HG03108 (cell line): ENCODE measurements around the gene SLC45A3.
"Not testable (repeated sequence)": the region's sequence is repeated elsewhere in the genome, so short reads cannot be mapped to it uniquely, and the experiment has no call there.

Experiments used
- ATAC-seq: cut with Tn5 transposase; IDR thresholded peaks from one replicate; pipeline ENCODE4 v1.9.1; 2021; ENCODE audit warnings: moderate library complexity; ENCODE audit not compliant: unreplicated experiment

The SLC45A3 gene

GRCh38 chr1:205680073-205680851 lies at the start of gene SLC45A3:
Gene SLC45A3, minus strand, starts transcription at chr1:205680509. Its CDS starts 15,853 bp downstream, at chr1:205664656.
- ATAC-seq: peak; percentile 26

GRCh38 chr1:205726619-205727125 lies 46.4 kb upstream of the SLC45A3 start:
- no peak for ATAC-seq

- no peak for ATAC-seq
Measured at GRCh38 chr1:205725514-205725913, 45.2 kb upstream of the SLC45A3 start.

- not testable (repeated sequence) for ATAC-seq
Measured at GRCh38 chr1:205720740-205721139, 40.4 kb upstream of the SLC45A3 start.

GRCh38 chr1:205719762-205720161 lies 39.5 kb upstream of the SLC45A3 start:
- ATAC-seq: no peak

- no peak for ATAC-seq
Measured at GRCh38 chr1:205719015-205719414, 38.7 kb upstream of the SLC45A3 start.

- no peak for ATAC-seq
Measured at GRCh38 chr1:205716371-205717132, 36.2 kb upstream of the SLC45A3 start.

GRCh38 chr1:205715628-205716027 lies 35.3 kb upstream of the SLC45A3 start:
- ATAC-seq: no peak

- no peak for ATAC-seq
Measured at GRCh38 chr1:205714906-205715246, 34.6 kb upstream of the SLC45A3 start.

GRCh38 chr1:205714190-205714905 lies 34.0 kb upstream of the SLC45A3 start:
- no peak for ATAC-seq

- no peak for ATAC-seq
Measured at GRCh38 chr1:205711105-205712048, 31.1 kb upstream of the SLC45A3 start.

- ATAC-seq: no peak
Measured at GRCh38 chr1:205710201-205711062, 30.1 kb upstream of the SLC45A3 start.

- no peak for ATAC-seq
Measured at GRCh38 chr1:205709640-205710039, 29.3 kb upstream of the SLC45A3 start.

GRCh38 chr1:205709059-205709398 lies 28.7 kb upstream of the SLC45A3 start:
- ATAC-seq: no peak

- ATAC-seq: no peak
Measured at GRCh38 chr1:205706601-205707502, 26.5 kb upstream of the SLC45A3 start.

- no peak for ATAC-seq
Measured at GRCh38 chr1:205704903-205705302, 24.6 kb upstream of the SLC45A3 start.

- ATAC-seq: no peak
Measured at GRCh38 chr1:205703072-205703471, 22.8 kb upstream of the SLC45A3 start.

- ATAC-seq: no peak
Measured at GRCh38 chr1:205701891-205702290, 21.6 kb upstream of the SLC45A3 start.
